Activated CD4-positive, alpha-beta T cell treated with anti-CD3 and anti-CD28 coated beads, Interleukin-10, Interleukin-2, amounts not matched to agents 100 ng/mL and 50 ng/mL, durations not matched to agents 16 hours and 8 hours (primary cell): ENCODE results near the gene ZBED5.
"Not testable (repeated sequence)": the region's sequence is repeated elsewhere in the genome, so short reads cannot be mapped to it uniquely, and the experiment has no call there.

Experiments
- DNase-seq: peaks from one replicate; pipeline ENCODE4 v3.0.0-alpha.2; 2020

ZBED5 gene

DNA sequence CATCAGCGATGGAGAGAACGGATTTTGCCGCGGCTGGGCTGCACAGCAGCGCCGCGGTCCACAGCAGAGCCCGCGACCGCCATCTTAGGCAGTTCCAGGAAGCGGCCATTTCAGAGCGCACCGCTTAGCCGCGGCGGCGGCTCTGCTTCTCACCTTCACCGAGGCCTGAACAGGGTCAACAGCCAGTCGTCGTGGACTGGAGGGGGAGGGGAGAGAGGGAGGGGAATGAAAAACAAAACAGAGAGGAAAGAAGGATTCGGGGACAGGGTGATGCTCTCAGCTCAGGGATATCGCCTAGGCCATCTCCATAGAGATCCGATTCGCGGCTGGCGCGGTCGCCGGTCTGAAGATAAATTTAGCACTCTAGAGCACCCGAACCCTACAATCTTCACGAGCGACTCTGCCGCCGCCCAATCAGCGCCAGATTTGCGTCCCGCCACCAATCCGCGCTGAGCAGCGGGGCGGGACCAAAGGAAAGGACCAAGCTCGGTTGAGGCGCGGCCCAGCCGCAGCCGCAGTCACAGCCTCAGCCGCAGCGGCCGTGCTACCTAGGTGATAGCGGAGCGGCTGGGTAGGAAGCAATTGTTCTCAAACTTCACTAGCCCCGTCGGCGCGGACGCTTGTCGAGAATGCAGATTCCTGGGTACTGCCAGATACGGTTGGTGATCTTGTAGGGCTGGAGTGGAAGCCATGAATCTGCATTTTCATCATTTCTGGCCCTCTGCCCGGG lies at the start of gene ZBED5:
ZBED5 (minus strand) TSS at position 345 of the 730 bp plus-strand sequence. CDS start 3,108 bp downstream, outside the sequence.
- peak; percentile 98 for DNase-seq

DNA sequence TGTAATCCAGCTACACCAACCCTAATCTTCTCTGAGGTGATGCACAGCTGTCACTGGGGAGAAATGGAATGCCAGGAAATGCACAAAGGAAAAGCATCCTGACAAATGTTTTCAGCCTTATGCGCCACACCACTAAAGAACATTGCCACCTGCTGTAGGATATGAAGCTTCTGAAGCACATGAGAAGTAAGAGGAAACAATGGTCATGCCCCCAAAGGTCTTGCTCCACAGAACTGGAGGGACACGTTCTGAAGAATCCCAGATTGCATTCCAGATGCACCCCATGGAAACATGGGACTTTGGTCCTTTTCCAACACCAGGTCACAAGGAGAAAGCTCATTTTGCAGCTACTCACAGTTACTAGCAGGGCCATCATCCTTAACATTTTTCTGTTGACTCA lies 48.7 kb upstream of the ZBED5 start:
- no peak for DNase-seq

DNA sequence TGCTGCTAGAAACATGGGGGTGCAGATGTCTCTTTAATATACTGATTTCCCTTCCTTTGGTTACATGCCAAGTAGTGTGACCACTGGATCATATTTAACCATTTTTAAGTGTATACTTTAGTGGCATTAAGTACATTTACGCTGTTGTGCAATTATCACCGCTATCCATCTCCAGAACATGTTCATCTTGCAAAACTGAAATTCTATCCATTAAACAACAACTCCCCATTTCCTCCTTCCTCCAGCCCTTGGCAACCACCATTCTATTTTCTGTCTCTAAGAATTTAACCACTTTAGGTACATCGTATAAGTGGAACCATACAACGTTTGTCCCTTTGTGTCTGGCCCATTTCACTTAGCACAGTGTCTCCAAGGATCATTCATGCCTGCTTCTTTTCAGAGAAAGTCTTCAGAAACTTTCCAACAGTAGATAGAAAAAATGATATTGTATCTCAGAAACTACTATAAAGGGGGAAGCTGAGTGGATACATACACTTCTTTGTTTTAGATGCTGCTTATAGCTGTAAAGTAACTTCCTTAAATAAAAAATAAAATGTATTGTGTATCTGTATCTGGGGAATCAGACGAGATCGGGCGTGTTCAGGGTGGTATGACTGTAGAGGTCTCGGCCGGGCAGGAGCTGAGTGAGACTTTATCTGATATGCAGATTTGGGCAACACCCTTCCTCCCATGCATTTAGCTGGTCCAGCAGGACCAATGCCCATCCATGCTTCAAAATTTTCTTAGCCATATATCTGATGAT lies 44.6 kb upstream of the ZBED5 start:
- no peak for DNase-seq

GRCh38 chr11:10900681-10901415 lies 43.0 kb upstream of the ZBED5 start:
- DNase-seq: no peak

DNA sequence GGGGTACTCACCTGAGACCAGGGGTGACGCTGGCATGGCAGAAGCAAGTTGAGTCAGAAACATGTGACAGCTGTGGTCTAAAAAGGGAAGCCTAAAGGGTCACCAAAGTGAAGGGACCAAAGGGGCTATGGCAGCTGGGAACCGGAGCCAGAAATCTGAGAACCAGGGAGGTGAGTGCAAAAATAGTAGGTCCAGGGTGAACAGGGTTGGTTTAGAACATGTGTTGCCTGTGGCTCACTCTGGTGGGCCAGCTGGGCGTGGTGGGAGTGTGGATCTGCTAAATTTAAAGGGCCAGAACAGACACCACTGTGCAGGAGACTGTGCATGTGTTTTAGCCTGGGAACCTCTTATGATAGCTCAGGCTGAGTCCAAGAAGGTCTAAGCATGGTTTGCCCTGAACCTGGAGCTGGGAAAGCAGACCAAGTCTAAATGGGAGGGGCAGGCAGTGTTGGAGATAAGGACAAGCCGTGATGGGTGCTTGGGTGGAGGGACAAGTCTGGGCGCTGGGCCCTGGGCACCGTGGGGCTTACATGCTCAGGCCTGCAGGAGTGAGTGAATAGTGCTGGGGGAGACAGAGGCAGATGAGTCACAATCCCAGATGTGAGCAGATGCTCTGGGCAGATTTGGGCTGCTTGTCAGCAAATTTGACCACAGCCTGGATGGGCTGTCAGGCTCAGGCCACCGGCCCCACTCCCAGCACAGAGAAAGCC lies 41.4 kb upstream of the ZBED5 start:
- peak; percentile 23 for DNase-seq

DNA sequence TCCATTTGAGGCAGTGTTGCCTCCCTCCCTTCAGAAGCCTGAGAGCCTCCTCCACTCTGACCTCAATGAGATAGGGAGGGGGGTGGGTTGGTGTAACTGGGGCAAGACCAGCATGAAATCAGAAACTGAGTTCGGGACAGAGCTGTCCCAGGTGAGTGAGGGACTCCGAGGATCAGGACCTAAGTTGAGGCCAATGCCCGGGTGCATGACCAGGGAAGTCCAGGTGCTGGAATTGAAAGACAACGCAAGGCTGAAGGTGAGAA lies 40.8 kb upstream of the ZBED5 start:
- no peak for DNase-seq

DNA sequence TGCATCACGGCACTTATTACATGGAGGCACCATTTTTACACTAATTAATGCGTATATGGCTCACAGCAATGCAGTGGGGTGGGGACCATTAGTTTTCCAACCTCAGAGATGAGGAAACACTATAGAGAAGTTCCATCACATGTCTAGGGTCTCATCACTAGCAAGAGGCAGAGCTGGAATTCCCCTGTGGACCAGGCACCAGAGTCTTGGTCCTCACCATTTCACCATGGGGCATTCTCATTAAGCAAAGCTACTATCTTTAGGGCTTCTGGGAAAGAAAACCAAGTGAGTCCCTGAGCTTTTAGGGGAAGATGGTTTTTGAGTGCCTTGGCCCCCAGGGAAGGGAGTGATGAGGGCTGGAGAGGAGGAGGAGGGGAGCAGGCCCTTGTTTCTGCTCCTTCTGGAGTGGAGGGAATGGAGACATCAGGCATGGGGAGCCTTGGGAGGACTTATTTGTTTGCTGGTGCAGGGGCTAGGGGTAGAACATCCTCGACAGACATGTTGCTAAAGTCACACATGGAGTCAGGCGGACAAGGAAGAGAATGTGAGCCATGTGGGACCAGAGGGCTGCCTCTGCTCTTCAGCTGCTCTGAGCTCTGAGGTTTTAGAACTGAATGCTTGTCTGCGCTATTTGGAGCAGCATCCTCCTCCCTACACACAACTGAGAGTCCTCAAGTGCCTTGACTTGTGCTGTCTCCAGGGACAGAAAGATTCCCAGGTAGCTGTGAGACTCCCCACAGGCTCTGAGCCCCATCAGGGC lies 40.3 kb upstream of the ZBED5 start:
- no peak for DNase-seq

DNA sequence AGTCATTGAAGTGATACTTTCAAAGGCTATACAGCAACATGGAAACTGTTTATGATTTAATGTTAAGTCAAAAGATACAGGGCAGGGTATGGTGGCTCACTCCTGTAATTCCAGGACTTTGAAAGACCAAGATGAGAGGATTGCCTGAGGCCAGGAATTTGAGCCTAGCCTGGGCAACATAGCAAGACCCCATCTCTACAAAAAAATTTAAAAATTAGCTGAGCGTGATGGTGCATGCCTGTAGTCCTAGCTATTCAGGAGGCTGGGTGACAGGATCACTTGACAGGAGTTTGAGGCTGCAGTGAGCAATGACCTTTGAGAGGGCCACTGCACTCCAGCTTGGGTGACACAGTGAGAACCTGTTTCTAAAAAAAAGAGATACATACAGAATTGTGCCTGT lies 39.3 kb upstream of the ZBED5 start:
- DNase-seq: no peak

DNA sequence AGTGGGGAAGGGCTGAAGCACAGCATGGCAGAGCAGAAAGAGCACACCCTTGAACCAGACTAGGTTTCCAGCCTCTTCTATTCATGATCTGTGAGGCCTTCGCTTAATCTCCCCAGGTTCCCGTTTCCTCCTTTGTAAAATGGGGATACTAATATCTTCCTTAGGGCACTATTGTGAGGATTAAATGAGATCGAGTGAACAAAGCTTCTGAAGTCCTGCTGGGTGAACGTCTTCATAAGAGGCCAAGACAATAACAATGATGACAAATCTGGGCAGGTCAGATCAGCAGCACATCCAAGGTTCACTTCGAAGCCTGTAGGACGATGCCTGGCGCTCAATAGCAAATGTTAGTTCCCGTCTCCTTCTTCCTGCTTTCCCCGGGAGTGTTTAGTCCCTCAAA lies 38.6 kb upstream of the ZBED5 start:
- DNase-seq: no peak

- no peak for DNase-seq
Measured at GRCh38 chr11:10895285-10895684, 37.4 kb upstream of the ZBED5 start.

- DNase-seq: no peak
Measured at GRCh38 chr11:10894666-10895065, 36.8 kb upstream of the ZBED5 start.

DNA sequence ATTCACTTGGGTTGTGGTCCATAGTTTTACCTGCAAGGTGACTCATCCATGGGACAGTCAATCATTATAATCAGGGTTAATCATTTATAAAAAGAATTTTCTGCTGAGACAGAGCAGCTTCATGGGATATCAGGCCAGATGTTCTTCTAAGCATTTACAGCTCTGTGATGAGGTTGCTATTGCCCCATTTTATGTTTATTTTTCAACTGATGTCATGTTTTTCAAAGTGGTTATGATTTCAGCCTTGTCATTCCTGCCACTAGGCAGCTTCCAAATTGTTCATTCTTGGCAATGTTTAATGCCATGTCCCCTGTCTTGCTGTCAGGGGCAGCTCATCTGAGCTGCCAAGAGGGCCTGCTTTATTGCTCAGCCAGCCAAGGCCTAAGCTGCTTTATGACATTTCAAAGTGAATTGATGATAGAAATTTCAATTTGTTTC lies 35.9 kb upstream of the ZBED5 start:
- DNase-seq: no peak

DNA sequence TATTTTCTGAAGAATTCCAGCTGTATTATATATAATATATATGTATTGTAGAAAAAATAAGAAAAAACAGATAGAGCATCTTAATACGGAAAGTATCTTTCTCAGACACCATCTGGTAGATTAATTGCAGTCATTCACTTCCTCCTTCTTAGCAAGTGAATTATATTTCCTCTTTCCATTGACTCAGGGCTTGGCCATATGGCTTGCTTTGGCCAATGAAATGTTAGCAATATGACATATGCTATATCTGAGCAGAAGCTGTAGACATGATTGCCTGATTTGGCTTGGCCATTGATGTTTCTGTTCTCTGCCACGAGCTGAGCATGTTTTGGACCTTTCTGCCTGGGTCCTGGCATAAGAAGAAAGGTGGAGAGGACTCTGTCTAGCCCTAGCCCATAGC lies 34.4 kb upstream of the ZBED5 start:
- DNase-seq: no peak

- no peak for DNase-seq
Measured at GRCh38 chr11:10891151-10891720, 33.4 kb upstream of the ZBED5 start.

- not testable (repeated sequence) for DNase-seq
Measured at GRCh38 chr11:10890083-10890482, 32.2 kb upstream of the ZBED5 start.

- DNase-seq: no peak
Measured at GRCh38 chr11:10887307-10887706, 29.5 kb upstream of the ZBED5 start.

GRCh38 chr11:10886652-10887250 lies 28.9 kb upstream of the ZBED5 start:
- DNase-seq: no peak

DNA sequence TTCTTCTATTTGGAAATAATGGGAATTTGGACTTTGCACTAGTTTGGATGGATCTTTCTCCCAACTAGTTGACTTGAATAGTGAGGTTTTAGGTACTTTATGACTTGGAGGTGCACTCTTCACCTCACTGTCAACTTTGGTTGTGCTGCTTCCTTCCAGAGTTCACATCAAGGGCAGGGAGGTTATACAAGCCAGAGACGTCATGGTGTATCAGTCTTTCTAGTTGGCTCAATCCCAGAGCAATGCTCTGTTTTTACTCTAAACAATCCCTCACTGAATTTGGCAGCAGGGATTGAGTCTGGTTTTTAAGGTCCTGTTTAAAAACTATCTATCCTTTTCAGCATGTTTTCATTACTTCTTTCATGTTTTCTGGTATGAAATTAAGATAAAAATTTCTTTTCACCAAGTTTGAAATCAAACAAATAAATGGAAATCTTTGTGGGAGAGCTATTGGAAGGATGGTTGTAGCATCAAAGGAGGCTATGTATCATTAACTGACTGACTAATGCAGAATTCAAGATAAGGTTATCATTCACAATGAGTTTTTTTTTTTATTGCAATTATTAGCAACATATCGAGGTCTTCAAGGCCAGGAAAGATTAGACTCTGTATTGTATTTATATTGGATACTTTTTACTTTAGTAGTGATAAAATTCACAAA lies 28.0 kb upstream of the ZBED5 start:
- no peak for DNase-seq

DNA sequence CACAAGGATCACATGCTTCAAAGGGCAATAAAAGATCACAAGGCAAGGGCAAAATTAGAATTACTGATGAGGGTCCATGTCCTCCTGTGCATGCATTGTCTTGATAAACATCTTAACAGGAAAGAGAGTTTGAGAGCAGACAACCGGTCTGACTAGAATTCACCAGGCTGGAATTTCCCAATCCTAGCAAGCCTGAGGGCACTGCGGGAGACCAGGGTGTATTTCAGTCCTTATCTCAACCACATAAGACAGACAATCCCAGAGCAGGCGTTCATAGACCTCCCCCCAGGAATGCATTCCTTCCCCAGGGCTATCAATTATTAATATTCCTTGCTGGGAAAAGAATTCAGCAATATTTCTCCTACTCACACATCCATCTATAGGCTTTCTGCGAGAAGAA lies 26.4 kb upstream of the ZBED5 start:
- not testable (repeated sequence) for DNase-seq

DNA sequence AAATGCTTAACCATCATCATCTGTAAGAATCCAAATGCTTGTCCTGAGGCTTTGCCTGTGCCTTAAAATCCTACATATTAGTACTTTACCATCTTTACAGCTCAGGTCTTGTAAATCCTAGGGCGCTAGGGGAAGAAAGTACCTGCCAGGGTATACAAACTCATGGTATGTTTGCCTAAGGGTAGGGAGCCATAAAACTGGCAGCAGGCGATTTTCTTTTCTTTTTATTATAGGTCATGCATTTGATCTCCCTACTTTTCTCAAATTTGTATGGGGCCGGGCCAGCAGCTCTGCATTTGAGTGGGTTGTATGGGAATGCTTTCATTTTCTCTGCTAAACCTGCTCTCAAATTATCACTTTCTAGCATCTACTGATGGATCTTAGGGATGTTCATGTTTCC lies 24.0 kb upstream of the ZBED5 start:
- DNase-seq: no peak
